Activated CD8-positive, alpha-beta memory T cell treated with anti-CD3 and anti-CD28 coated beads, Interleukin-2, amount 50 U/mL, for 4 hours (primary cell): ENCODE results near the gene COL4A6.

ENCODE experiments used
- DNase-seq: peaks from one replicate; pipeline ENCODE4 v3.0.0-alpha.2; 2020

The COL4A6 gene

DNA sequence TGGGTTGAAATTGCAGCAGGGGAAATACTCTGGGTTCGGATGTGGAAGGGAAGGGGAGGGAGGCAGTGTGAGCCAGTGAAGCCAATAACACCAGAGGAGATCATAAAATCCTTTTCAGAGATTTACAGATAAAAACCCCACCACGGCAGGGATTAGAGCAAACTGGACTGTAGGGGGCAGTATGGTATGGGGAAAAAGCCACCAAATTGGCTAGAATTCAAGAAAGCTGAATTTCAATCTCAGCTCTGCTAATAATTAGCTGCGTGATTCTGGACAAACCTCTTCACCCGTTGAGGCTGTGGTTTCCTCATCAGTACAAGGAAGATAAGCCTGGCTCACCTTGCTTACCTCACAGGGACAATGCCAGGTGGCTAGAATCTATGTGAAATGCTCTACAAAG lies 238.5 kb downstream of the COL4A6 start:
- no peak for DNase-seq

DNA sequence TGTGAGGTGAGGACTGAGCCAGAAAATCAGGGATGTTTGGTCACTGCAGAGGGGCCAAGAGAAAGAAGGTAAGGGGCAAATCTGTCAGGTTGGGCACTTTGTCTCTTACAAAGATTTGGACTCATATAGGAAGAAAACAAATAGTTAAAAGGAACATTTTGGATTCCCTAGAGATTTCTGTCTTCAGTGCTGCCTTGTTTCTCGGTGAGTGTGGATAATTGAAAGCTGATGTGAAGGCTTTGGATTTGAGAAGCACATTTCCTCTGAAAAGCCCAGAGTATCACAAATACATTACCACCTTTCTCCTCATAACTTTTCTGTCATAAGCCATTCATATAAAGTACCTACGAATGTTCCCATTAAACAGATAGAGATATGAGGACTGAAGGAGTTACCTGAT lies 239.2 kb downstream of the COL4A6 start:
- DNase-seq = no peak

DNA sequence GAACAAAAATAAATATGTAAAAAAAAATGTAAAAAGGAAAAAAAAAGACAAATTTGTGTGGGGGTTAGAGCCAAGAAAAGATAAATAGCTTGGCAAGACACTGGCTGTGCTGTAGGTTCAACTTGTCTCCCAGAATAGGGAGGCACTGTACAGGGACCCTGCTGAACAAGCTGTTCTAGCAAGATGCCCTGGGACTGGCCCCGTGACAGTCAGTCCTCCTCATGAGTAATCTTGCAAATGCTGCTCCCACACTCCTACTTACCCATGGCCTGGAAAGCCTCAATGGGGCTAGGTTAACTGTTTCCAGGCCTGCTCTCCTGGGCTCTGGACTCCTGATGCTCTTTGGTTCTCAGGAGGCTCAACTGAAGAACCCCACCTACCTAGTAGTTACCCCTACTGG lies 239.8 kb downstream of the COL4A6 start:
- DNase-seq = no peak

DNA sequence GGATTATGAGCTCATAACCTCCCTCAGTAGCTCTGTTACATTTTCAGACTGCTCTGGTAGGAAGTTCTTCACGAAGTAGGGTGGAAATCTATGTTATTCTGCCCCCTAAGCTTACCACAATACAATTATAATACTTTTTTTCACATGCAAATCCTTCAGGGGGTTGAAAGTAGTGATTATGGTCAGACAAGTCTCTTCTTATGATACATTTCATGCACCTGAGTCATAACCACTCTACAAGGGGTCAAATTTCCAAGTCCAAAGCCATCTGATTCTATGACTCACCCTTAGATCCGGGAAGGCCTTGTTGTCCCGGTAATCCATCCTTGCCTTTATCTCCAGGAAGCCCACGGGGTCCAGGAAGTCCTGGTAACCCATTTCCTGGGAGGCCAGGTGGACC lies 251.4 kb downstream of the COL4A6 start:
- DNase-seq = no peak

DNA sequence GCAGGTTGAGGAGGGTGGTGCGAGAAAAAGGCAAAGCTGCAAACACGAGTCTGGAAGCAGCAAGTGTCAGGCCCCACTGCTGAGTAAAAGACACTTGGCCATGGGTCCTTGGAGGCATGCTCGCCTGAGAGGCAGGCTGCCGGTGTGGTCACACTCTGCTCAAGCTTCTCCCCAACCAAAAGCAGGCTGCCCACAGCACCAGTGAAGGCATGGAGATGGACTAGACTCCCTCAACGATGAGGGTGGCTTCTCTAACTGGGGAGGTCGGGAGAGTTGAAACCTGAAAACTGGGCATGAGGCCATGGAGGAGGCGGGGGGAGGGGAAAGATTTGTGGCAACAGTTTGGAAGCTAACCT lies 260.1 kb downstream of the COL4A6 start:
- DNase-seq = no peak

DNA sequence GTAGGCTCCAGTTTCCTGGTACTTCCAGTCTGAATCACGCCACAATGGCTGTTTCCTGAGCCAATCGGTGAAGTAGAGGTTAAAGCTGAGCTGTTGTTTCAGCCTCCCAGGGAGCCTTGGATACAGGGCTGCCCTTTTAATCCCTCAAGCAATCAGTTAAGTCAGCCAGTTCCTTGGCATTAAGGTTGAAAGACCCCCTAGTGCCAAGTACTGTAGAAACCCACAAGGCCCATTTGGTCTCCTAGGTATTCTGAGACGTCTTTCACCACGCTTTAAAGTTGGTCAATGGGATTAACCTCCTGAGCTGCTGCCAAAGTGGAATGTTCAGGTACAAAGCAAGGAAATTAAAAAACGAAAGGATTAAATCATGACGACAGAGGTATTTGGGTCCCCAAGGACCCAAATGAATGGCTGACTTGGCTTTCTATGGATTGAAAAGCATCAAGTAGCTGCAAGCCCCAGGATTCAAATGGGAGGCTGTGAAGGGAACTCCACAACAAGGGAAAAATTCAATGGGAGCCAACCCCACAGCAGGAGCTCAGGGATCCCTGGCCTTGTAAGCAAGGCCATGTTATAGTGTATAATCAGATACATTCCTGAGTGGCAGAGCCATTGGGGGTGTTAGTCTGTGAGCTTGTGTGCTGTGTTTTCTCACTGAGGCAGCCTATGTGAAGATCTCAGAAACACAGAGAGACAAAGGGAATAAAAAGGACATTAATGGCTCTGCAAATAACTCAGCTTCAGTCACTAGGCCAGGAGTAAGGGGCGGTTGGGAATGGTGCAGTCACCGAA lies 260.7 kb downstream of the COL4A6 start:
- no peak for DNase-seq

DNA sequence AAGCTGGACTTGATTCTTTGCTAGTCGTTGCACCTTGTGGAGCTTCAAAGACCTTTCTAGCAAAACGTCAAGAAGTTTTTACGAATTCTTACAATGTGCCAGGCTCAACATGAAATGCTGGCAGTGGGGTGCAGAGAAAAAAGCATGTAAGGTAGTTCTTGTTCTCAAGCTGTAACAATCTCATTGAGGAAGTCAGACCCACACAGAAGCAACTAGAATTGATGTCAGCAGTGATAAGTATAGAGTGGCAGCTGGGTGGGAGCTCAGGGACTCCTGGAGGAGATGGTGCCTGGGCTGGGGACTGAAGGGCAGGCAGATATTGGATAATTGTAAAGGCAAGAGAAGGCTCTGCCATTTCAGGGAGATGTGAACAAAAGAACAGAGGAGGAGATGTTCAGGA lies 264.3 kb downstream of the COL4A6 start:
- DNase-seq = no peak

DNA sequence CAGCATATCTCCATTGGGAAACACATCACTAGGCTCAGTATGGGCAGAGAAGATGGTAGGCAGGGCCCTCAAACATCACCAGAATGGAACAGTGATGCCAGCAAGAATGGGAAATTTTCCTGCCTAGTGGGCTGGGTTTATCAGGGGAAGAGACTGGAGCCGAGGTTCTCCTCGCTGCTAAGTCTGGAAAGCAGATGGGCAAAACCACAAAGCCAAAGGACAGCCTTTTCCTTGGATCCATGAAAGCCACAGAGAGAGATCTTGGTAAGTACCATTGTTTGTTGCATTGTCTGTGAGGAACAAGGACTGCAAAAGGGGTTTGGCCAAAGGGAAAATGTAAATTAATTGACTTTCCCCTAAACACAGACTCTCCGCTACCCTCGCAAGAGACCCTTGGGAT lies 266.6 kb downstream of the COL4A6 start:
- DNase-seq = no peak

DNA sequence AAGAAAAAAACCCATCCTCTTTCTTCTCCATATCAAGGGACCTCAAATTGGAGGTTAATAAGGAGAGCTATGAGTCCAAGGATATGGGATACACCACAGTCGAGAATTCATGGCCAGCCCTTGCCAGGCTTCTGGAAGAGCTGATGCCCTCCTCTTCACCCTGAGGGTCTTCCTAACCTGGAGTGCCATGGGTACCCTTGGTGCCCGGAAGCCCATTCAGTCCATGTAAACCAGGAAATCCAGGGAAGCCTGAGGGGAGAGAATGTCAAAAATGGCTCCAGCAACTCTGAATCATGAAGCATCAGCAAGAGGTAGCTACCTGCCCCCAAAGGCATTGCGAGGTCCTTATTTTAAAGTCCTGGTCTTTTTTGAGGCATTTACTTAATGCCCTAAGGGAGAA lies 268.5 kb downstream of the COL4A6 start:
- no peak for DNase-seq

DNA sequence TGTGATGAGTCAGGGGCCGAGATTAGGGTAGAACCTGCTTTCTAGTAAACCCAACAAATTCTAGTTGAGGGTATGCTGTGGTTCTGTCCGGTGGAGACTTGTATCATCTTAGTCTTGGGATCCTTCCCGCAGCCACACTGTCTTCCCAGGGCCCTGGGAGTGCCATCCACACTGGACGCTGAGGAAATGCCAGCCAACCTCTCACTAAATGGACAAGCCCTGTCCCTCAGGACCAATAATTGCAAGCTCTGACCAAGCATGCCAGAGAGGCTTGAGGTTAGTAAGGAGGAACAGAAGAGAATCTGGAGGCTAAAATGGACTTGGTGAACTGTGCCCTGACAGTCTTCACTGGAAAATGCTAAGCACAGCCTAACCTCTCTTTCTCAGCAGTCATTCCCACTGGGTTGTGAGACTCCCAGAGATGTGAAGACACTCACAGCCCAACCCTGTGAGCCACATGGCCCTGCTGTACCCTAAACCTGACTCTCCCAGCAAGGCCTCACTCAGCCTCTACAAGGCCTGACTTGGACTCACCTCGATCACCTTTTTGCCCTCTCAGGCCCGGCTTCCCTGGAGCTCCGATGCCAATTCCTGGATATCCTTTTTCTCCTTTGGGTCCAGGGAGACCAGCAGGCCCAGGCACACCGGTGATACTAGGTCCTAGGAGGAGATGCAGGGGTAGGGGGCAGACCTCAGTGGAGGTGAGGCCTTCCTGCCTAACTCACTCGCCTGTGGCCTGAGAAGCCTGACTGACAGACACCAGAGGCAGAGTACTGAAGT lies 269.1 kb downstream of the COL4A6 start:
- no peak for DNase-seq

DNA sequence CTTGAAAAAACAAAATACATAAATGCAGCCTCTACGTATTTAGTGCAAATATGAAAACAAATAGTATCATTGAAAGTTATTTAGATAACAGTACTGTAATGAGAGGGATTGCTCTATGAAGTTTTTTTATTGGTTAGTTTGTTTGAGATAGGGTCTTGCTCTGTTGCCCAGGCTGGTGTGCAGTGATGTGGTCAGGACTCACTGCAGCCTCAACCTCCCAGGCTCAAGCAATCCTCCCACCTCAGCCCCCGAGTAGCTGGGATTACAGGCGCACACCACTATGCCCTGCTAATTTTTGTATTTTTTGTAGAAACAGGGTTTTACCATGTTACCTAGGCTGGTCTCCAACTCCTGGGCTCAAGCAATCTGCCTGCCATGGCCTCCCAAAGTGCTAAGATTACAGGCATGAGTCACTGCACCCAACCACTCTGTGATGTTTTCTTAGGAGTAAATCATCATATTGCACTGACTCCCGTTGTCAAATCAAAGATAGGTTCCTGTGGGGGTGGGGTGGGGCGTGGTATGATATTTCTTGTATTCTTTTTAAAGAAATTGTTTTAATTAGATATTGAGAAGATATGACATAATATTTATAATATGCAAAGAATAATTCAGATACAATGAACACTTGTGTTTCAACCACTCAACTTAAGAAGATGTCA lies 270.9 kb downstream of the COL4A6 start:
- DNase-seq = no peak

DNA sequence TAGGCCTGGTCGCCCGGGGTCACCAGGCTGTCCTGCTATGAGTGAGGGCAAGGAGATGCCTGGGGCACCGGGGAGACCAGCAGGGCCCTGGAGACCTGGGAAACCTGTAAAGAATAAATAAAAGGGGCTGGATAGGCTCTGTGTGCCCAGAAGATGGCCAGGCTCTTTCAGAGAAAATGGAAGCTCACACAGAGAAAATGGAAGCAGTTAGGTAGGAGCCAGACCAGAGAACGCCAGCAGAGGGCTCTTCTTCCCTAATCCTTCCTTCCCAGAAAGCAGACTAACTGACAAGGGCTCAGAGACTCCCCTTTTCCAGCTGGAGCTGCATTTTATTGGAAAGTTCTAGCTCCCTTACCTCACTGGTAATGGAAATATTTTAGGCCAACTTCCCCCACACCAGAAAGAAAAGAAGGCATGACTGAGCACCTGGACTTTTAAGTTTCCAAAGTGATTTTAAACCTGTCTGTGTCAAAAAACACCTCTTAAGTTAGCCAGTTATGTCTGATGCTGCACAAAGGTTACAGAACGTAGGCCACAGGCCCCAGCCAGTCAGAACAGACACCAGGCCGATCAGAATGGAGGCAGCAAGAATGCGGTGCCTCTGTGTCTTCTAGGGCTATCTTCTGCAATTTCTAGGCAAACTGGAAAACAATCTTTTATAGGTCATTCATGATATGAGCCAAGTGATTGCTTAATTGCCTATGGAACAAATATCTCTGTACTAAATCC lies 272.7 kb downstream of the COL4A6 start:
- DNase-seq = no peak

DNA sequence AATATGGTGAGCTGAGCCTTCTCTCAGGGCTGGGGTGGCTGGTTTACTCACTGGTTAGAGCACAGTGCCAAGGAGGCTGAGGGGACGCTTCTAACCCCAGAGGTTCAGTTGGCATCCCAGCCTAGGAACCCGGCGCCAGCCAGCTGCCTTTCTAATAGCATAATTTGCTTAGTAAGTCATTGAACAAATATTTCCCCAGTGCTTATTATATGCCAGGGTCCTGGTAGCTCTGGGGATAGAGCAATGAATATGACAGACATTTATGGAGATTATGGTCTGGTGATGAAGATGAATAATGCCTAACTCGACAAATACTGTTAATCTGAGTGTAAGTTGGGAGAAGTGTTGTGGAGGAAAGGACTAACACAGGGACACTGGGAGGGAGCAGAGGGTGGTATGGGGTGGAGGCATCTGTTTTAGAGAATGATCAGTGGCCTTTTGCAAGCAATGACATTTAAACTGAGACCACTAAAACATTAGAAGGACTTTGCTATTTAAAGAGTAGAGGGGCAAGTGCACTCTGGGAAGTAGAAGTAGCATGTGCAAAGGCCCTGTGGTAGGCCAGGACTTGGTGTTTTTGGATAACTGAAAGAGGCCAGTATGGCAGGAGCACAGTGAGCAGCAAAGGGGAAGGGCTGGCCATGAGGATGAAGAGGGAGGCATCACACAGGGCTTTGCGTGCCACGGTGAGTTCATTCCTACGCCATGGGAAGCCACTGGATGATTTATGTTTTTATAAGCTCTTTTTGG lies 274.7 kb downstream of the COL4A6 start:
- no peak for DNase-seq

DNA sequence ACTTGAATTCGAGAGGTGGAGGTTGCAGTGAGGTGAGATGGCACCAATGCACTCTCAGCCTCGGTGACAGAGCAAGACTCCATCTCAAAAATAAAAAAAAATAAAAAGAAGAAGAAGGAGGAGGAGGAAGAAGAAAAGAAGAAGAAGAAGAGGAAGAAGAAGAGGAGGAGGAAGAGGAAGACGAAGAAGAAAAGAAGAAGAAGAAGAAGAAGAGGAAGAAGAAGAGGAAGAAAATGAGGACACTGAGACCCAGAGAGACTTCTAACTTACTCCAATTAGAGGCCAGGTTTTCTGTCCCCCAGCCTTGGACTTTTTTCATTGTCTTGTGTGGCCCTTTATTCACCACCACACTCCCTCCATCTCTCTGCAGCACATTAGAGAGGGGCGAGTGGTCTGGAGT lies 276.0 kb downstream of the COL4A6 start:
- DNase-seq = no peak

DNA sequence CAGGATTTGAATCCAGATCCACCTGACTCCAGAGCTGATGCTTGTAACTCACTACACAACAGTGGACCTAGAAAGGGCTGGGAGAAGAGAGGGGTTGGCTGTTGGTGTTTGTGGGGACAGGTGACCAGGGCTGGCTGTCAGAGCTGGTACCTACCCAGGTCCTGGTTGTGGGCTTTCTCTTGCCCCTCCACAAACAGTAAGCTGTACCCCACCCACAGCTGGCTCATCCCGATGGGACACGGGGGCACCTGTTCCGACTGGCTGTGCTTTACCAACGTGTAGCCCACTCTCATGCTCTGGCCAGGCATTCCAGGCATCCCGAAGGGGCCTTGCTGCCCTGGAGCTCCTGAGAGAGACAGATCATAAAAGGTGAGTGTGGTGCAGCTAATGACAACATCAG lies 277.9 kb downstream of the COL4A6 start:
- DNase-seq = no peak

DNA sequence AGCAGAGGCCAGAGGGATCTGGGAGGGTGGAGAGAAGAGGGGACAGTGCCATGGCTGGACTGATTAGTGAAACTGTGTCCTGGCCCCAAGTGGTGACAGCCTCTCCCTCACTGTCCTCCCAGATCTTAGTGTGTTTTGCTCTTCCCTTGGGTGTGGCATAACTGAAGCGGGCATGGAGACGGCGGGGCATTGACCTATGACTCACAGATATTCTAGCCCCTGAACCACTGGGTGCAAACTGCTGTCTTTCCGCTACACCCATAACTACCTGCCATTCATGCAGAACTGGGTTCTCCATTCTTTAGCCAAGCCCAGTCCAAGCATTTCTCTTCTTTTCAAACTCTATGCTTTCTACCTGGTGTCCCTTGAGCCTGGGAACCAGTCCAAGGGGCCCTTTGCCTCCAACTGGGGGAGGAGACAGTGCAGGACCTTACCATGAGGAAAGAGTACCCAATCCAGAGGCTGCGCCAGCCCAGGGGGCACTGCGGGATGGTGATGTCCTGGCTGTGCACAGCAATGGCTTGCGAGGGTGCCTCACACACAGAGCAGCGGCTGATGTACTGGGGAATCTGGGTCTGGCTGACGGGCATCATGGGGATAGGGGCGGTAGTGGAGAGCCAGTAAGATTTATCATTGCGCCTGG lies 279.1 kb downstream of the COL4A6 start:
- DNase-seq = no peak

DNA sequence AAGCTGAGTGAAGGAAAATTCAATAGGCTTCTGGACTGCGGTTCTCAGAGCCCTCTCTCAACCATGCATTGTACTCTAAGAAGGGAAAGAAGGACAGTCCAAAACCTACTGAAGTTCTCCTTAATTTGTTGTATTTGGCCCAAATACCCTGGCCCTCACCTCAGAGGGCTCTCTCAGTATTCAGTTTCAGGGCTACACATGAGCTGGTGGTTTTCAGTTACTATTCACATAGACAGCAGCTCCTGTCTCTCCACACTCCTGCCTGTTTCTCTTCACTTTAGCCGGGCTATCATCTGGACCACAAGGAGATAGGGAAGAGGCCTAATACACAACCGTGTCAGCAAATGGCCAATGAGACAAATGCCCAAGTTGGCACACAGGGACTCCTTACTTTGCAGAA lies 280.6 kb downstream of the COL4A6 start:
- DNase-seq = no peak

DNA sequence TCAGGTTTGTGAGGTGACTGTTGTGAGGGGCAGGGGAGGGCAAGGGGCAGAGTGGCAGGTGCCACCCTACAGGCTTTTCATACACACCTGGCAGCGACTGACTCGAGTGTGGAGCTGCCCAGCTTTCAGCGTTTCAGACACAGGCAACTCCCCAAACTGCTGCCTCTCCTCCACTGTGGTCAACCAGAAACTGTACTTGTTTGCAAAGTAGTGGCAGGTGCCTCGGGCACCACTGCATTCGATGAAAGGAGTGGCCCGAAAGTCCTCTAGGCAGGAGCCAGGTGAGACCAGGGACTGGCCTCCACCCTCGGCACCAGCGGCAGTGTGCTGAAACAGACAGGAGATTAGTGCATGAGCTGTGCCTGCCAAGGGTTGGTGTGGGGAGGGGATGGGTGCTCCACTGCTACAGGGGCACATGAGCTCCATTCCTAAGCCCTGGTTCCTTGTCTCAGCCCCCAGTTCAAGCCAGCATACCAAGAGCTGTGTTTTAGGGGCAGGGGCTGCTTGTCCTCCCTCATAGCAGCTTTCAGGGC lies 281.2 kb downstream of the COL4A6 start:
- no peak for DNase-seq

DNA sequence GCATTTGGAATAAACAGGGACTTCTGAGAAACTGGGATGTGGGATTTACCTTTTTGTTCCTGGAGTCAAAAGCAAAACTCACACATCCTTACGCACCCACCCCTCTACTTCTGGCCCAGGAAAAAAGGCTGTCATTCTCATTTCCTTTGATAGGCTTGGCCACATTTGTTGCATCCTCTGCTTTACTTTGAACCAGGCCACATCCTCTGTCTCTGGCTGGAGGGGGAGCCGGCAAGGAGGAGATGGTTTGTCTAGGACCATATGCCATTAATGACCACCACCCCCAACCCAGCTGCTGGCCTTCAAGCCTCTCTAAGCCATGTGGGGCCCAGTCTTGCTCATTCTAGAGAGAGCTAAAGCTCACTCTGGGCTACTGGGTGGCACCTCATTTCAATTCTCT lies 282.1 kb downstream of the COL4A6 start:
- no peak for DNase-seq

DNA sequence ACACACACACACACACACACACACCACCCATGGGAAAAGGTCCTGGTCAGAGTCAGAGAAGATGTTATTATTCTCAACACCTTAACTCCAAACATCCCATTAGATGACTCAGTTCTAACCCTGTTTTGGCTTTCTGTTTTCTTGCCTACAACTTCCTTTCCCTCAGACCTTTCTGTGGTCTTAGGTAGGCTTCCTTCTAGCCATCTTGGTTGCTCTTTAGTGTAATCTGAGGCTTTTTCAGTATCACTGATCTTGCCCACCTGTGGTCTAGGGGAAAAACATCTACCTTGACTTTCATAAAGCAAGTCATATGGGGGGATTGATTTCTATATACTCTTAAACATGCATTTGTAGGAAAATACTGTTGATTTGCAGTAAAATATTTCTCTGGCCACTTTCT lies 289.7 kb downstream of the COL4A6 start:
- no peak for DNase-seq

DNA sequence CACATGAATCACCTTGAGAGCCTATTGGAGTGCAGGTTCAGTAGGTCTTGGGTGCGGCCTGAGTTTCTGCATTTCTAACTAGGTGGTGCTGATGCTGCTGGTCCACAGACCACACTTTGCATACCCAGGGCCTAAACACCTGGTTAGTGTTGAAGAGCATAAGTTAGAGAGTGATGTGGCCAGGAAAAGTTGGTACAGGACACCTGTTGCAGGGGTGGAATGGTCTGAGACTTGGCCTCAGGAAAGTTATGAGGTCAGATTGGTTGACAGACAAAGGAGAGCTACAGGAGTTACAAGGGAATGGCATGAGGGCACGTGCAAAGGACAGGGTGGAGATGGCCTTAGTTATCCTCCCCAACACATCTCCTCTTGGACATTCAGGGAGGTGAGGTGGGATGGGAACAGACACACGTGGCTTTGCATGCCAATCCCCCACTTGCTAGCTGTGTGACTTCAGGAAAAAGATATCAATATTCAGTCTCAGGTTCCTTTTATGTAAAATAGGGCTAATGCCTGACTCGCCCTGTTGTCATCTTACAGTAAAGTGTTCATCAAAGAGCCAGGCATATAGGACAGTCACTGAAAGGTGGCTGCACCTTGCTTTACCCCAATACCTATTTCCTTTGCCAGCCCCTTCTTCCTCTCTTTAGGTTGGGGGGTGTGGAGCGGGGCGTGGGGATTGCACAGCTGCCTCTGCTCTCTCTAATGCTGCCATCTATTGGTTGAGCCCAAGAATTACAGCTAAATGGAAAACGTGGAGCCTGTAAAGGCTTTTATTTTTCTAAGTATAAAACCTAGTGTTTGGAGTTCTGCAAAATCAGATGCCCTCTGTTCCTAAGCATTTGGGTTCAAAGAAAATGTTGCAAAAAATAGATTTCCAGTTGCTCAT lies 299.2 kb downstream of the COL4A6 start:
- no peak for DNase-seq
